ENCODE results near the gene PNMT. TPM values are rescaled to one million over a fixed set of nuclear protein-coding genes. Genes with fewer than 3 reads are reported as not detected.

The PNMT gene
- total and polyA plus RNA-seq, 10 donors = 0.28 to 2.4 (median 0.65) TPM; not detected in 4

GRCh38 chr17:39688475-39688835 is 20.2 kb downstream of the PNMT start:
- Histone ChIP-seq H3K36me3 (peaks cover 0 to 26% (median 13%) of the 10 kb centered on the region in 6 donors), H3K4me1 (peaks cover 0 to 21% (median 15%) of the 10 kb centered on the region in 6 donors), H3K27ac (peak overlapping the region; percentile 82 to 96 (median 91)), H3K9me3 (no peaks in the 10 kb centered on the region), H3K4me3 (peak overlapping the region; percentile 41 to 80 (median 62)), H3K27me3 (replicated peaks in 1 of 7) (no peaks in the 10 kb centered on the region)
- intact Hi-C loops (cut with DNase I; ENCODE audit: low total_unique reads) = no loop called here
- TF ChIP-seq CTCF (IDR thresholded peaks at IDR 0.05 in 8 of 11, conservative IDR thresholded peaks at IDR 0.05 in 3 of 11) = no peak
- no peak for TF ChIP-seq POLR2A (IDR thresholded peaks at IDR 0.05)
- no peak for TF ChIP-seq POLR2AphosphoS5 (IDR thresholded peaks at IDR 0.05)
- WGBS, 5 donors = 22 to 38% (median 33%) methylated on average over 6 of the region's 6 CpGs
- DNase-seq = no peak

GRCh38 chr17:39688945-39689344 is 20.7 kb downstream of the PNMT start:
- Histone ChIP-seq H3K4me3 (peak overlapping the region in 3 of 8 donors; percentile 58 to 80 (median 65)), H3K27me3 (replicated peaks in 1 of 7) (no peaks in the 10 kb centered on the region), H3K36me3 (peaks cover 0 to 21% (median 10%) of the 10 kb centered on the region in 6 donors), H3K9me3 (no peaks in the 10 kb centered on the region), H3K27ac (no peak overlapping the region), H3K4me1 (peaks cover 0 to 21% (median 15%) of the 10 kb centered on the region in 6 donors)
- no peak for DNase-seq
- intact Hi-C loops (cut with DNase I; ENCODE audit: low total_unique reads) = no loop called here
- TF ChIP-seq CTCF (IDR thresholded peaks at IDR 0.05 in 8 of 11, conservative IDR thresholded peaks at IDR 0.05 in 3 of 11) (no peak), POLR2A (IDR thresholded peaks at IDR 0.05) (no peak), POLR2AphosphoS5 (IDR thresholded peaks at IDR 0.05) (no peak)
- 64 to 83% (median 77%) methylated on average over 3 of the region's 3 CpGs for WGBS, 5 donors

- WGBS, 5 donors = 88 to 92% (median 89%) methylated on average over 5 of the region's 5 CpGs
- Histone ChIP-seq H3K4me3 (no peak overlapping the region), H3K4me1 (peaks cover 0 to 5% (median 0%) of the 10 kb centered on the region in 6 donors), H3K9me3 (no peaks in the 10 kb centered on the region), H3K27ac (no peak overlapping the region), H3K36me3 (peaks cover 0 to 6% (median 0%) of the 10 kb centered on the region in 6 donors), H3K27me3 (replicated peaks in 1 of 7) (peaks cover 0 to 13% (median 6%) of the 10 kb centered on the region in 7 donors)
- intact Hi-C loops (cut with DNase I; ENCODE audit: low total_unique reads) = no loop called here
- DNase-seq = no peak
- no peak for TF ChIP-seq POLR2A (IDR thresholded peaks at IDR 0.05)
- TF ChIP-seq CTCF (IDR thresholded peaks at IDR 0.05 in 8 of 11, conservative IDR thresholded peaks at IDR 0.05 in 3 of 11) = no peak
Observed at GRCh38 chr17:39694593-39694992, 26.3 kb downstream of the PNMT start.

GRCh38 chr17:39695089-39695474 is 26.8 kb downstream of the PNMT start:
- Histone ChIP-seq H3K36me3 (peaks cover 0 to 6% (median 0%) of the 10 kb centered on the region in 6 donors), H3K27me3 (replicated peaks in 1 of 7) (peaks cover 0 to 18% (median 10%) of the 10 kb centered on the region in 7 donors), H3K9me3 (no peaks in the 10 kb centered on the region), H3K4me3 (no peak overlapping the region), H3K4me1 (peaks cover 0 to 10% (median 2%) of the 10 kb centered on the region in 6 donors), H3K27ac (no peak overlapping the region)
- DNase-seq = no peak
- TF ChIP-seq POLR2AphosphoS5 (IDR thresholded peaks at IDR 0.05) (no peak), POLR2A (IDR thresholded peaks at IDR 0.05) (no peak), CTCF (IDR thresholded peaks at IDR 0.05 in 8 of 11, conservative IDR thresholded peaks at IDR 0.05 in 3 of 11) (no peak)
- 94 to 100% (median 97%) methylated on average over 2 of the region's 2 CpGs for WGBS, 5 donors
- intact Hi-C loops (cut with DNase I; ENCODE audit: low total_unique reads) = no loop called here

Data from spleen (tissue), 11 donors.